Measurements from ENCODE around the gene TNFAIP8.

The TNFAIP8 gene

GRCh38 chr5:119313658-119314605 is 41.9 kb upstream of the TNFAIP8 start:
- H3K4me3 ChIP-seq (replicated peaks; ENCODE audit: low read depth, low read length): no peak overlapping the region
- TF ChIP-seq CTCF (IDR thresholded peaks at IDR 0.05; ENCODE audit: low read length, missing control alignments): no peak
- no peak for DNase-seq (ENCODE audit: low read depth)

- peak; percentile 43 for DNase-seq (ENCODE audit: low read depth)
- TF ChIP-seq CTCF (IDR thresholded peaks at IDR 0.05; ENCODE audit: low read length, missing control alignments): peak; percentile 36
- no peak overlapping the region for H3K4me3 ChIP-seq (replicated peaks; ENCODE audit: low read depth, low read length)
Measured at GRCh38 chr5:119315516-119315949, 40.3 kb upstream of the TNFAIP8 start.

- no peak for DNase-seq (ENCODE audit: low read depth)
- H3K4me3 ChIP-seq (replicated peaks; ENCODE audit: low read depth, low read length): no peak overlapping the region
- TF ChIP-seq CTCF (IDR thresholded peaks at IDR 0.05; ENCODE audit: low read length, missing control alignments): no peak
Measured at GRCh38 chr5:119316086-119316485, 39.7 kb upstream of the TNFAIP8 start.

GRCh38 chr5:119316906-119317305 is 38.9 kb upstream of the TNFAIP8 start:
- DNase-seq (ENCODE audit: low read depth): no peak
- H3K4me3 ChIP-seq (replicated peaks; ENCODE audit: low read depth, low read length): no peak overlapping the region
- TF ChIP-seq CTCF (IDR thresholded peaks at IDR 0.05; ENCODE audit: low read length, missing control alignments): no peak

- no peak for DNase-seq (ENCODE audit: low read depth)
- TF ChIP-seq CTCF (IDR thresholded peaks at IDR 0.05; ENCODE audit: low read length, missing control alignments): no peak
Measured at GRCh38 chr5:119318256-119318894, 37.4 kb upstream of the TNFAIP8 start.

GRCh38 chr5:119319401-119319800 is 36.4 kb upstream of the TNFAIP8 start:
- DNase-seq (ENCODE audit: low read depth): no peak
- no peak overlapping the region for H3K4me3 ChIP-seq (replicated peaks; ENCODE audit: low read depth, low read length)
- no peak for TF ChIP-seq CTCF (IDR thresholded peaks at IDR 0.05; ENCODE audit: low read length, missing control alignments)

More at GRCh38 chr5:119318256-119318894, 37.4 kb upstream of the TNFAIP8 start:
- H3K4me3 ChIP-seq (replicated peaks; ENCODE audit: low read depth, low read length): no peak overlapping the region
